ENCODE measurements around the gene HOXA3.

HOXA3 gene

GRCh38 chr7:27143023-27143949, 9.1 kb downstream of the HOXA3 start, which contains the start of gene HOXA5:
Gene HOXA5, minus strand, starts transcription at chr7:27143681. Its CDS starts 74 bp downstream, at chr7:27143607.
- peak; percentile 93 for DNase-seq (ENCODE audit: low spot score)

GRCh38 chr7:27142580-27143022, 9.8 kb downstream of the HOXA3 start:
- no peak for DNase-seq (ENCODE audit: low spot score)

DNA sequence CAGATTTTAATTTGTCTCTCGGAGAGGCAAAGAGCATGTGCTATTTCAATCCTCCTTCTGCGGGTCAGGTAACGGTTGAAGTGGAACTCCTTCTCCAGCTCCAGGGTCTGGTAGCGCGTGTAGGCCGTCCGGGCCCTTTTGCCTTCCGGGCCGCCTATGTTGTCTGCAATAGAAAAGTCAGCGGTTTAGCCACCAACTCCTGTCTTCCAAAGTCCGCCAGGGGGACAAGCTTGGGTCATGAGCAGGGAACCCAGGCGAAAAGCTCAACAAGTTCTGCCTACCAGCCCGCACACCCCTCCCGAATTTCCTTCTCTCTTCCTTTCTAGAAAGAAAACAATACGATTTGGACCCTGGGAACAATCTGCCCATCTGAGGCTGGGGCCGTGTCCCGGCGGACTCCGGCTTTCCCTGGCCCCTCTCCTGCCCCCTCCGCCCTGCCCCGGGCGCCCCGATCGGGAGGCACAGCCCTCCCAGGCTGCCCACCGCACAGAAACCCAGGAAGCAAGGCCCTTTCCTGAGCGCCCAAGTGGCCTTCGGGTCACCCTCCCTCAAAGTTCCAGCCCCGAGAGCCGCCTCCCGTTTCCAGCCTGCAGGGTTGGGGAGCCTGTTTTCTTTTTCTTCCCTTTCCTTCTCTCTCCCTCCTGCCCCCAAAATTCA, 10.3 kb downstream of the HOXA3 start:
- DNase-seq (ENCODE audit: low spot score), result no peak

DNA sequence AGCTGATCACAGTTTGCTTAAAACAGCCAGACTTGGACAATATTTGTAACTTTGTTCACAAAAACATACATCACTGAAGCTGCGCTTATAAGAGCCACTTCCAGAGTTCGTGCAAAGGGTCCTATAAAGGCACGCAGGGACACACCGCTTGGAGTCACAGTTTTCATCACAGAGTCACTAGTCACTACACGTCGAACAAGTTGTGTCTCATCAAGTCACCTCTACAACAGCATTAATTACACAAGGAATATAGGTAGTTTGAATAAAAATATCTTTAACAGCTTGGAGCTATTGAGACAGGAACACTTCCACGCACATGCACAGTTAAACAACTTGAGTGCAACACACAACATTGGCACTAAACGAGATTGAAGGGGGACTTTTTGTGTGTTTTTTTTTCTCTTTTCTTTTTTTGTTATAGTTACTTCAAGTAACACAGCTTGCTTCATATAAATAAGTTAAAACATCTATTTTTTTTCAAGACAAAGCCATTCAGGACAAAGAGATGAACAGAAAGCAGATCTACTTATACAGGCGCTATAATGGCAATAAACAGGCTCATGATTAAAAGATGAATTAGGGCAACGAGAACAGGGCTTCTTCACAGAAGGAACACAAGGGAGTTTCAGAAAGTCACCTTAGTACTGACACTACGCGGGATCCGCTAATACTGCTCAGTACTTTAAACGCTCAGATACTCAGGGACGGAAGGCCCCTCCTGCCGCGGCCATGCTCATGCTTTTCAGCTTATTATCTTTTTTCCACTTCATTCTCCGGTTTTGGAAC, 11.1 kb downstream of the HOXA3 start:
- no peak for DNase-seq (ENCODE audit: low spot score)

- DNase-seq (ENCODE audit: low spot score), result no peak
Measured at GRCh38 chr7:27140126-27140857, 12.1 kb downstream of the HOXA3 start.

GRCh38 chr7:27139334-27140125, 12.9 kb downstream of the HOXA3 start:
- DNase-seq (ENCODE audit: low spot score), result no peak

DNA sequence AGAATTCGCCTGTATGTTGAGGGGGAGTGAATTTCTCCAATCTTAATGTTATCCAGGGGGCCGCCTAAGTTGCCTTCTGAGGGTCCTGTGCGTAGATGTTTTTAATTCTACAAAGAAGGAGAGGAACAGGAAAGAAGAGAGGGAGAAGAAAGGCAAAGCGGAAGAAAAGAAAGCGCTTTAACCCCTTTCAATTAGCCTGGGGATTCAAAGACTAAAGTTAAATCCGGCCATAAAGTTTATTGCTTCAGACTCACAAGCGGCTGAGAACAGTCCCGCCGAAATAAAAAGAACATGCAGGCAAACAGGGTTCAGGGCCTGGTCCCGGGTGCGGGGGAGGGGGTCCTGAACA, 13.4 kb downstream of the HOXA3 start:
- DNase-seq (ENCODE audit: low spot score), result no peak

DNA sequence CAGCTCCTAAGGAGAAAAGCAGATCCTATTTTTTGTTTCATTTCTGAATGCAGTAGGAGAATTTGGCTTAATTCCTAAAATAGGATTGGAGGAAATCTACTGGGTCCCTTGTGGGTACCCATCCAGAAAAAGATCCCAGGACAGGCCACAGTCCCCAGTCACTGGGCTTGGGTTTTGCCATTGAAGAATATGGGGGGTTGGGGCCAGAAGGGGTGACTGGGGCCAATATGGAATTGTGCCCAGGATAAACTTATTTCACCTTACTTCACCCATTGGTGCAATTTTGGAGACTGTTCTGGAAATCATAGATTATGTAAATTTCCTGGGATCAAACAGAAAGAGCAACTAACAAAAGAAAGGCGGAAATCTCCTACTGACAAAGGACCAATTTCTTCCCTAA, 13.9 kb downstream of the HOXA3 start:
- DNase-seq (ENCODE audit: low spot score), result no peak

GRCh38 chr7:27137640-27138315, 14.6 kb downstream of the HOXA3 start:
- no peak for DNase-seq (ENCODE audit: low spot score)

- no peak for DNase-seq (ENCODE audit: low spot score)
Measured at GRCh38 chr7:27134392-27134791, 18.0 kb downstream of the HOXA3 start.

DNA sequence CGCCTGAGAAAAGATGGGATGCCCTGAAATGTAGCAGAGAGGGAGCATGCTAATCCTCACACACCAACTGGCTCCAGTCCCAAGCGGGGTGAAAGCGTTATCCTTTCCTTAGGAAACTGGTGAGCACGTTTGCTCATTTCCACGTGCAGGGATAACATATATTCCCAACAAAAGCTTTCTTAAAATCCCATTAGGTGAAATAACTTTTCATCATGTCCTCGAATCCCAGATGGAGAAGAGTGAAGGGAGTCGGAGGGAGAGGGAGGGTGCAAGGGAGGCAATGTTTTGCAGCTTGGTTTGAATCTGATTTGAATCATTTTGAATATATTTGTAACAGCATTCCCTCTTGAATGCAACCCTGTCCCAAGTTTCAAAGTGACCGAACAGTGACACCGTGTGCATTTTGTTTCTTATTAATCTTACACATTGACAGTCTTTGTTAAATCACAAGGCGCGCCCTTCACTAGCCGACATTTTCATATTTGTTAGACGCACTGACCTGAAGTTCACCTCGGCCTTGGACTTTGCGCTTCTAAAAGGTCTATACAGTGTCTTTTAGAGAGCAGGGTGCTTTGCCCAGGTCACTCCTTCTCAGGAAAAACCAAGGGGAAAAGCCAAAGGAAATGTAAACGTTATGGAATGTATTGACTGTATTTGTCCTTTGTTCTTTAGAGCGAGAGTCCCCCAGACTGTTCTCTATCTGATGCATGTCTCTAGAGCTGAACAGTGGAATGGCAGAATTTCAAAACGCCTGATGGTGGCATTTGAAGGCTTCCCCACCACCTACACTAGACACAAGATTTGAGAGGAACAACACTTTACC, 18.8 kb downstream of the HOXA3 start:
- DNase-seq (ENCODE audit: low spot score), result no peak

- no peak for DNase-seq (ENCODE audit: low spot score)
Measured at GRCh38 chr7:27132978-27133377, 19.4 kb downstream of the HOXA3 start.

GRCh38 chr7:27132214-27132613, 20.2 kb downstream of the HOXA3 start:
- DNase-seq (ENCODE audit: low spot score), result no peak

DNA sequence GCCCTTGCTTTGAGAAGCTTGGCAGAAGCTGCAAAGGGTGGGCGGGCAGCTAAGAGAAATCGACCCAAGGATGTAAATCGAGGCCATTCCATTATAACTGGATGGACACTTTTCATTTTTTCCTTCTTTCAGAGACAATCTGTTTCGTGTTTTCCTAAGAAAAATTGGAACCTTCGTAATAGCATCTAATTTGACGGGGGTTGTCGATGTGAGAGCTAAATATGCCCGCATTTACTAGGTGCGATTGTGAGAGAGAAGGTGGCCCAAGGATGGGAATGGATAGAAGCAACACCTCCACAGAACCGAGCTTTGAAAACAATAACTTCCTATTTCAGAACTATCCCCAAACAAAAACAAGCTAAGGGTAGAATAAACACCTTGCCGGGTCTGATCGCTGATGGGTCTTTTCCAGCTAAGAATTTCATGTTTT, 21.0 kb downstream of the HOXA3 start:
- DNase-seq (ENCODE audit: low spot score), result no peak

DNA sequence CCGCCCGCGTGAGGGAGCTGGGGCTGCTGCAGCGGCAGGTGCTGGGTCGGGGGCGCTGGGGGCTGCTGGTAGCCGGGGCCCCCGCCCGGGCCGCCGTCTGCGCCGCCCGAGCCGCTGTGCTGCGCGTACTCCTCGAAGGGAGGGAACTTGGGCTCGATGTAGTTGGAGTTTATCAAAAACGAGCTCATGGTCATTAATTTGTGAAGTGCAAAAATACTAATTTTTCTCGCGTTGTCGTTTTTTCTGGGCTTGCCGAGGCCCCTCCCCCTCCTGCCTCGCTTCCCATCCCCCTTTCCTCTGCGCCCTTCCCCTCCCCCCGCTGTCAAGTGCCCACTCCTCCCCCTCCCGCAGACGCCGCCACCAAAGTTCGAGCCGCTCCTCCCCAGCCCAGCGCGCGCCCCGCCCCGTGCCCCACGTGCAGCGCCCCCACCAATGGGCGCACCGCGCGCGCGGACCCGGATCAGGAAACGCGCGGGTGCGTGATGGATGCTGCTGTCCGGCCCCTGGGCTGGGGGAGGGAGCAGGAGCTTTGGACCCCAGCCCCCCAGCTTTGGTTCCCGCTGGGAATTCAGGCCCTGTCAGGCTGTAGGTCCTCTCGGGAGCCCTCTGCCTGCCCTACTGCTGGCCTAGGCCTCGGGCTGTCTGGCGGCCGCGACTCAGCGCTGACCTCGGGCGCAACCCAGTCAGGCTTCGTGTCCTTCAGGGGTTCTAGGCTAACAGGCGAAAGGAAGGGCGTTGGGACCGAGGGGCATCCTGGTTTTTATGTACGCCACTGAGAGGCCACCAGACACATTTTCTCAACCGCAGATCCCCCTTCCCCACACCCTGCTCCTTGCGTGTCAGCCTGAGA, 21.6 kb downstream of the HOXA3 start, which contains the start of gene HOXA4:
HOXA4 (minus strand) TSS at position 218 of the 850 bp plus-strand sequence; CDS start at position 194, 24 bp downstream.
- peak; percentile 84 for DNase-seq (ENCODE audit: low spot score)

GRCh38 chr7:27129729-27130539, 22.4 kb downstream of the HOXA3 start:
- DNase-seq (ENCODE audit: low spot score), result no peak

All from kidney capillary endothelial cell (primary cell).